Glutamatergic neuron (in vitro differentiated cells): ENCODE data around the gene LYRM7. TPM values are rescaled to one million over a fixed set of nuclear protein-coding genes. Genes with fewer than 3 reads are reported as not detected.

Experiments used
- DNase-seq: peaks from one replicate; pipeline ENCODE4 v3.0.0; 2022
- H3K27ac Mint-ChIP-seq: one replicate; pipeline ENCODE4 v1.8.0; 2020; ENCODE audit warnings: mild to moderate bottlenecking, mixed read lengths, inconsistent platforms; ENCODE audit not compliant: unreplicated experiment
- H3K27me3 Mint-ChIP-seq: one replicate; pipeline ENCODE4 v1.8.0; 2020; ENCODE audit warnings: mild to moderate bottlenecking, moderate library complexity, mixed read lengths, inconsistent platforms; ENCODE audit not compliant: unreplicated experiment
- H3K36me3 Mint-ChIP-seq: one replicate; pipeline ENCODE4 v1.8.0; 2020; ENCODE audit warnings: mild to moderate bottlenecking, mixed read lengths, inconsistent platforms; ENCODE audit not compliant: unreplicated experiment
- H3K4me1 Mint-ChIP-seq: one replicate; pipeline ENCODE4 v1.8.0; 2020; ENCODE audit warnings: mild to moderate bottlenecking, low read depth, mixed read lengths, inconsistent platforms; ENCODE audit not compliant: unreplicated experiment
- H3K4me3 Mint-ChIP-seq: one replicate; pipeline ENCODE4 v1.8.0; 2020; ENCODE audit warnings: mild to moderate bottlenecking, mixed read lengths, inconsistent platforms; ENCODE audit not compliant: unreplicated experiment
- H3K9me3 Mint-ChIP-seq: one replicate; pipeline ENCODE4 v1.8.0; 2020; ENCODE audit warnings: mild to moderate bottlenecking, moderate library complexity, mixed read lengths, inconsistent platforms; ENCODE audit not compliant: unreplicated experiment
- total RNA-seq: library from RNA; stranded (reverse); fragmentation: NEBNext Ultra II Directional; extraction: Animal tissue kit (Norgen Biotek cat#: 25700); gene quantifications from one replicate; pipeline ENCODE4 v1.2.1, GENCODE V29; 2021; ENCODE audit not compliant: unreplicated experiment
- TF ChIP-seq, protein P1 (sequence below): fragments of 200-600 bp; sonication (generic); IDR thresholded peaks from one replicate; pipeline ENCODE4 v1.5.0; 2021; ENCODE audit not compliant: partially characterized antibody, unreplicated experiment

LYRM7 gene
- total RNA-seq, 1 donor from 2014 or later, result 6.4 TPM

GRCh38 chr5:131200560-131200959 is 29.8 kb downstream of the LYRM7 start:
- Mint-ChIP-seq H3K36me3 (no peaks in the 10 kb centered on the region), H3K9me3 (no peaks in the 10 kb centered on the region), H3K4me1 (no peaks in the 10 kb centered on the region), H3K27ac (no peak overlapping the region), H3K4me3 (no peak overlapping the region), H3K27me3 (no peaks in the 10 kb centered on the region)
- DNase-seq, result no peak
- TF ChIP-seq, protein P1, sequence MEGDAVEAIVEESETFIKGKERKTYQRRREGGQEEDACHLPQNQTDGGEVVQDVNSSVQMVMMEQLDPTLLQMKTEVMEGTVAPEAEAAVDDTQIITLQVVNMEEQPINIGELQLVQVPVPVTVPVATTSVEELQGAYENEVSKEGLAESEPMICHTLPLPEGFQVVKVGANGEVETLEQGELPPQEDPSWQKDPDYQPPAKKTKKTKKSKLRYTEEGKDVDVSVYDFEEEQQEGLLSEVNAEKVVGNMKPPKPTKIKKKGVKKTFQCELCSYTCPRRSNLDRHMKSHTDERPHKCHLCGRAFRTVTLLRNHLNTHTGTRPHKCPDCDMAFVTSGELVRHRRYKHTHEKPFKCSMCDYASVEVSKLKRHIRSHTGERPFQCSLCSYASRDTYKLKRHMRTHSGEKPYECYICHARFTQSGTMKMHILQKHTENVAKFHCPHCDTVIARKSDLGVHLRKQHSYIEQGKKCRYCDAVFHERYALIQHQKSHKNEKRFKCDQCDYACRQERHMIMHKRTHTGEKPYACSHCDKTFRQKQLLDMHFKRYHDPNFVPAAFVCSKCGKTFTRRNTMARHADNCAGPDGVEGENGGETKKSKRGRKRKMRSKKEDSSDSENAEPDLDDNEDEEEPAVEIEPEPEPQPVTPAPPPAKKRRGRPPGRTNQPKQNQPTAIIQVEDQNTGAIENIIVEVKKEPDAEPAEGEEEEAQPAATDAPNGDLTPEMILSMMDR, result no peak

DNA sequence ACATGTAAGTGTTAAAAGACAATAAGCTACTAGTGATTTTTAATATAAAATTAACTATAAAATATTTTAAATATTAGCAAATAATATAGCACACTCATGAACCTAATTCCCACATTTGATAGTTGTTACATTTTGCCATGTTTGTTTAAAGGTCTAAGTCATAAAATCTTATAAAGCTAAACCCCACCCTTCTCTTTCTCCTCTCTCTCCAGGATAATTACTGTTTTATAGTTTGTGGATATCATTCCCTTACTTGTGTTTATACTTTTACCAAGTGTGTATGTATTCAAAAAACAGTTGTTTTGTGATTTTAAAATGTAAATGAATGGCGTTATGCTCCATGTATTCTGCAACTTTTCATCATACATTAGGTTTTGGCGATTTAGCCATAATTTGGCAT is 34.2 kb downstream of the LYRM7 start:
- DNase-seq, result no peak
- no peaks in the 10 kb centered on the region for H3K9me3 Mint-ChIP-seq
- H3K4me1 Mint-ChIP-seq, result peaks cover 7% of the 10 kb centered on the region
- H3K4me3 Mint-ChIP-seq, result no peak overlapping the region
- H3K36me3 Mint-ChIP-seq, result no peaks in the 10 kb centered on the region
- peaks cover 2% of the 10 kb centered on the region for H3K27me3 Mint-ChIP-seq
- H3K27ac Mint-ChIP-seq, result no peak overlapping the region
- TF ChIP-seq, protein P1, result no peak

GRCh38 chr5:131206061-131206460 is 35.3 kb downstream of the LYRM7 start:
- TF ChIP-seq, protein P1, result no peak
- Mint-ChIP-seq H3K36me3 (no peaks in the 10 kb centered on the region), H3K27ac (no peak overlapping the region), H3K9me3 (peaks cover 3% of the 10 kb centered on the region), H3K4me1 (peaks cover 8% of the 10 kb centered on the region), H3K27me3 (peaks cover 4% of the 10 kb centered on the region), H3K4me3 (no peak overlapping the region)
- no peak for DNase-seq

- H3K4me3 Mint-ChIP-seq, result no peak overlapping the region
- no peak for DNase-seq
- H3K27ac Mint-ChIP-seq, result no peak overlapping the region
- TF ChIP-seq, protein P1, result no peak
- peaks cover 8% of the 10 kb centered on the region for H3K4me1 Mint-ChIP-seq
- peaks cover 3% of the 10 kb centered on the region for H3K9me3 Mint-ChIP-seq
- H3K27me3 Mint-ChIP-seq, result peaks cover 4% of the 10 kb centered on the region
- no peaks in the 10 kb centered on the region for H3K36me3 Mint-ChIP-seq
These were observed 36.0 kb downstream of the LYRM7 start for GRCh38 chr5:131206772-131207171.

GRCh38 chr5:131209175-131209505 is 38.4 kb downstream of the LYRM7 start:
- no peak for DNase-seq
- TF ChIP-seq, protein P1, result no peak
- Mint-ChIP-seq H3K4me1 (peaks cover 8% of the 10 kb centered on the region), H3K9me3 (peaks cover 3% of the 10 kb centered on the region), H3K36me3 (no peaks in the 10 kb centered on the region), H3K27me3 (peaks cover 4% of the 10 kb centered on the region), H3K4me3 (no peak overlapping the region), H3K27ac (no peak overlapping the region)
